ENCODE data around the gene UACA.

UACA gene

DNA sequence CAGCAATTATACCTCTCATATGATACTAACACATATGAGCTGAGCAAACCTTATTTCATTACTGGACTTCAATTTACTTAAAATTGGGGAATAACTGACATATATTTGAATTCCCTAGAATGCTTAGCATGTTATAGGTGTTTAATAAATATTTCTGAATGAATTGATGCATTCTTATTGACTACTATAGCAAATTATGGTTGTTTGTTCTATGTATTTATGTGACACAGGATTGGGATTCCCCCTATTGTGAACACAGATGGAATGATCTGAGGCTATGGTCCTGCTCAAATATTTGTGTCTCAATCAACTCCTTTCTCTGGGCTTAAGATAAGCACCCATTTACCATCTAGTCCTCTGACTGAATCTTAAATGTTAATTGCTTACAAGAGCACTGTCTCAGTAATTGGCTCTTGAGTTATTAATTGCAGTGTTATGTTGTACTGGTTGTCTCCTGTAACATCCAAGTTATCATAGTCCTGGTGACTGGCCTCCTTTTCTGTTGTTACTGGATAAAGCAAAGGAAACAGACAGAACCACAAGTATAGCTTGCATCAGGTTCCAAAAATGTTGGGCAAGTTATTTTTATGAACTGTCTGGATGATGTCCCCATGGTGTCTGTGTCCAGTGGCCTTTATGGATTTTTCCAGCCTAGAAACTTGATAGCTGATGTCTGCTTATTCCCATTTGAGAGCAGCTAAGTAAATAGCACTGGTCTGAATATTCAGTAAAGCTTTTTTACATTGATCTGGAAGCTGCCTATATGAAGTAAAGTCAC lies 2.3 kb upstream of the UACA start:
- TF ChIP-seq, protein P1, sequence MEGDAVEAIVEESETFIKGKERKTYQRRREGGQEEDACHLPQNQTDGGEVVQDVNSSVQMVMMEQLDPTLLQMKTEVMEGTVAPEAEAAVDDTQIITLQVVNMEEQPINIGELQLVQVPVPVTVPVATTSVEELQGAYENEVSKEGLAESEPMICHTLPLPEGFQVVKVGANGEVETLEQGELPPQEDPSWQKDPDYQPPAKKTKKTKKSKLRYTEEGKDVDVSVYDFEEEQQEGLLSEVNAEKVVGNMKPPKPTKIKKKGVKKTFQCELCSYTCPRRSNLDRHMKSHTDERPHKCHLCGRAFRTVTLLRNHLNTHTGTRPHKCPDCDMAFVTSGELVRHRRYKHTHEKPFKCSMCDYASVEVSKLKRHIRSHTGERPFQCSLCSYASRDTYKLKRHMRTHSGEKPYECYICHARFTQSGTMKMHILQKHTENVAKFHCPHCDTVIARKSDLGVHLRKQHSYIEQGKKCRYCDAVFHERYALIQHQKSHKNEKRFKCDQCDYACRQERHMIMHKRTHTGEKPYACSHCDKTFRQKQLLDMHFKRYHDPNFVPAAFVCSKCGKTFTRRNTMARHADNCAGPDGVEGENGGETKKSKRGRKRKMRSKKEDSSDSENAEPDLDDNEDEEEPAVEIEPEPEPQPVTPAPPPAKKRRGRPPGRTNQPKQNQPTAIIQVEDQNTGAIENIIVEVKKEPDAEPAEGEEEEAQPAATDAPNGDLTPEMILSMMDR (IDR thresholded peaks at IDR 0.05), result no peak

DNA sequence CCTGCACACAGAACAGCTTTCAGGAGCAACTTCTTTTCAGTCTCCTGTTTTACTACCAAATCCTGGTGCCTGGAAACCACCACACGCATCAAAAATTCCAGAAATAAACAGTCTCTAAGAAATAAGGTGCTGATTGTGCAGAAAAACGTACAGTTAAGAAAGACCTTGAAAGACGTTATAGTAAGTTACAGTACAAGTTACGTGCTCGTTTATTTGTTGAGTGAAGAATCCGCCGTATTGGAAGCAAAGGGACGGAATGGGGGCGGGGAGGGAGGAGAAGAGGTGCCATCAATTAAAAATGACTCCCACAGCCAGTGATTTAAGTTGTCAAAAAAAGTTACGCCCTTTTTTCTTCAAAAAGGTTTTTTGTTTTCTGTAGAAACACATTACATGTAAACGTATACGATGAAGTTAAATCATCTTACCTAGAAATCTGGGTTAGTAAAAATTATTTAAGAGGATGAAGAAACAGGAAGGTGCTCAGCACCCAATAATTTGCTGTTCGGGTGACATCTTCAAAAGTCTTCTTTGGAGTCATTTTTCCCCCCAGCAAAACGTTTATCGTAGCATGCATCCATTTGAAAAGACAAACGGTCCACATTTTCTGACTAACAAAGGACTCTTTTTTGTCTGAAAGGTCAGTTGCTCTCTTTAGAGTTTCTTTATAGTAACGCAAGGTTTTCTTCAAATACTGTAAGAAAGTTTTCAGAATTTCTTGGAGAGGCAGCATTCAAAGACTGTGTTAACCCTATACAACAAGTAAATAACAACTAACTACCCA lies 782 bp upstream of the UACA start:
- TF ChIP-seq, protein P1 (IDR thresholded peaks at IDR 0.05), result no peak

DNA sequence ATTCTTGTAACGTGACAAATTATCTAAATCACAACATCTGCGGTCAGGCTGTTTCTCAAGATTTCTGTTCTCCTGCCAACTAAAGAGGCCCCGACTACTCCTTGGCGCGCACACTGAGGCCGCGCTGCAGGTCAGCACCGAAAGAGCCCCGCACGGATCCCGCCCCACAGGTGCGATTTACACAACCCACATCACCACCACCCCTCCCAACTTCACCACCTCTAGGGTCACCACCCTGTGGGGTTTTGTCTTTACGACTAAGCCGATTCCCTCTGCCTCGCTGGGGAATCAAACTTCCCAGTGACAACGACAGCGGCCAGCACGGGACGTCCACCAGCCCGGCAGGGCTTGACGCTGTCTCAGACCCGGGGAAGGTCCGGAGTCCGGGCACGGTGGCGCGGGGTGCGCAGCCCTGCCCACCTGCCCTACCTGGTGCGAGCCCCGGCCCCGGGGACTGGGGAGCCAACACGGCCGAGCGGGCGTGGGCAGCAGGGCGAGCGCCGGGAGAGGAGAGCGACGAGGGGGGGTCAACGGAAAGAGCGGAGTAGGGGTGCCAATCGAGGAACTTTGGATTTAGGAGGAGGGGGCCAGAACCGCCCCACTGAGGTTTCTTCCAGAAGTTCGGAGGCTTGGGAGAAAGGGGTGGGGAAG lies 764 bp downstream of the UACA start:
- TF ChIP-seq, protein P1 (IDR thresholded peaks at IDR 0.05), result no peak

DNA sequence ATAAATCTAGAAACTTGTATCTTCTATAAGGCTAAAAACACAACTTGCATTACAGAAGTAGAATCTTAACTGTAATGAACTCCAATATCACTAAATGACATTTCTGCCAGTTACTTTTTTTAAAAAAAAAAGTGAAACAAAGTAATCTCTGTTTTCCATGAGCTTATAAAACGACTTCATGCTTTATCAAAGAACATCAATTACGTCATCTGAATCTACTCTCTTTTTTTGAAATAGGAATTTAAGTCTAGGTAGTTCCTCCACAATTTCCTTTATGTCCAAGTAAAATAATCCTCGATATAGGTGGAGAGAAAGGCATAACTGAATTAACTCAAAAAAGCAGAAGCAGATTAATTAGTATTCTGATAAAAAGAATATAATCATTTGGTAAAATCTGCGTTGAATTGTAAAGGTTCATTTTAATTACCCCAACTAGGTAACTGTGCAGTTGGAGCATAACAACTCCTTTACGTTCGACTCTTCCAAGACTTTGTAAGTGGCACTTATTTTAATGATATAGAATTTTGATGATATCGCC lies 1.4 kb downstream of the UACA start:
- TF ChIP-seq, protein P1 (IDR thresholded peaks at IDR 0.05), result no peak

DNA sequence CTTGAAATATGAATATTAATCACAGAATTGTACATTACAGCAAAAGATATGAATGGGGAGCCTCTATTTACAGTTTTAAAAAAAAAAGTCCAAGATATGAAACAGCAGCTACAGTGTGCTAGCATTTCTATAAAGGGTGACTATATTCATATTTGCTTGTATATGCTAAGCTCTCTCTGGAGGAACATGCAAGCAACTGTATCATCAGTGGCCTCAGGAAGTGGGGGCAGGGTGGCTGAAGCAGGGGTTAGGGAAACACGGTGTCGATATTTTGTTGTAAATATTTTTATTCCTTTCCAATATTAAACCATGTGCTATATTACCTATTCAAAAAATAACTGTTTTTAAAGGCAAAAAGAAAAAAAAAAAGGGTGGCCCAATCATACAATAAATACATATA lies 2.3 kb downstream of the UACA start:
- TF ChIP-seq, protein P1 (IDR thresholded peaks at IDR 0.05), result no peak

DNA sequence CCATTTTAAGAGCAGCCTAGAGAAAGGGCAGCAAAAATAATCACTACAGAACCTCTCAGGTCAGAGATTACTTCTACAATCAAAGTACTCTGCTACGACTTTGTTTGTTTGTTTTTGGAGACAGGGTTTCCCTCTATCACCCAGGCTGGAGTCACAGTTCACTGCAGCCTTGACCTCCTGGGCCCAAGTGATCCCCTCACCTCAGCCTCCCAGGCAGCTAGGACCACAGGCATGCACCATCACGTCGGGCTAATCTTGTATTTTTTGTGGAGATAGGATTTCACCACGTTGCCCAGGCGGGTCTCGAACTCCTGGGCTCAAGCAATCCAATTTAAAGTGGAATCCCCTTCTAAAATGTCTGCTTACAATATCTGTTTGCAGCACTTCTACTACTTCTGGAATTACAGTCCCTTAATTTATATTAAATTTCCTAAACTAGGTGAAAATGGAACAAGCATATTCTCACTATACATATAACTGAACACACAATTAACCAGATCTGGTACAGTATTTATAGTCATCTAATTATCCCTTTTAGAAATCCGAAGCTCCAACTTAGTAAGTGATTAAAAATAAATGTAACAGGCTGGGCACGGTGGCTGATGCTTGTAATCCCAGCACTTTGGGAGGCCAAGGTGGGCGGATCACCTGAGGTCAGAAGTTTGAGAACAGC lies 4.4 kb downstream of the UACA start:
- TF ChIP-seq, protein P1 (IDR thresholded peaks at IDR 0.05), result no peak

DNA sequence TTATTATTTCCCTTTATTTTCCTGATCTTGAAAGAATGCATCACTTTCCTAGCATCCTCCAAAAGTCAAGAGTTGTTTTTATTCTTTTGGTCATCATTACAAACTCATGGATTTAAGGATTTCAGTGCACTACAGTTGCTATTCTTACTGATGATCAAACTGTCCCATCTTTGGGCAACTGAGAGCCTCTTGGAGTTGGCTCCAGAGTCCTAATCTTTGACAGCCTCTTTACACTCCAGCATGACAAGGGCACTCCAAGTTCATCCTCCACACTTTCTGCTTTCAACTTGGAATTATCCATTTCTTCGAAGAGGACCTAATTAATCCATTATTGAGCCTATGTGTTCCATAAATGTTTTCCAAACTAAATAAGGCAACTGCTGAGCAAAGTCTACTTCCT lies 5.7 kb downstream of the UACA start:
- TF ChIP-seq, protein P1 (IDR thresholded peaks at IDR 0.05), result no peak
